HG02938 (cell line): ENCODE results near the gene NLGN2.
"Not testable (repeated sequence)": the region's sequence is repeated elsewhere in the genome, so short reads cannot be mapped to it uniquely, and the experiment has no call there.

Experiments
- ATAC-seq: cut with Tn5 transposase; IDR thresholded peaks from one replicate; pipeline ENCODE4 v1.9.1; 2021; ENCODE audit warnings: mild to moderate bottlenecking, moderate library complexity; ENCODE audit not compliant: unreplicated experiment

The NLGN2 gene

GRCh38 chr17:7407485-7408251 is at the start of gene NLGN2:
TSS of gene NLGN2 (plus strand) at chr17:7407845. CDS start at chr17:7408256, 411 bp downstream.
- no peak for ATAC-seq

GRCh38 chr17:7361906-7362305 is 45.7 kb upstream of the NLGN2 start:
- no peak for ATAC-seq

- ATAC-seq = no peak
Observed at GRCh38 chr17:7363311-7363710, 44.3 kb upstream of the NLGN2 start.

GRCh38 chr17:7365963-7366362 is 41.7 kb upstream of the NLGN2 start:
- ATAC-seq = not testable (repeated sequence)

GRCh38 chr17:7367083-7367482 is 40.6 kb upstream of the NLGN2 start:
- no peak for ATAC-seq

- no peak for ATAC-seq
Observed at GRCh38 chr17:7367918-7368598, 39.6 kb upstream of the NLGN2 start.

- not testable (repeated sequence) for ATAC-seq
Observed at GRCh38 chr17:7368599-7368994, 39.0 kb upstream of the NLGN2 start.

GRCh38 chr17:7369825-7370224 is 37.8 kb upstream of the NLGN2 start:
- ATAC-seq = no peak

- no peak for ATAC-seq
Observed at GRCh38 chr17:7370853-7371252, 36.8 kb upstream of the NLGN2 start.

GRCh38 chr17:7374353-7374752 is 33.3 kb upstream of the NLGN2 start:
- ATAC-seq = no peak

GRCh38 chr17:7379134-7379533 is 28.5 kb upstream of the NLGN2 start:
- ATAC-seq = no peak

GRCh38 chr17:7380321-7380720 is 27.3 kb upstream of the NLGN2 start:
- no peak for ATAC-seq

- ATAC-seq = no peak
Observed at GRCh38 chr17:7380855-7381683, 26.6 kb upstream of the NLGN2 start, which contains the start of gene TNK1. TSS of gene TNK1 (plus strand) at chr17:7381089. CDS start at chr17:7382927, 1,838 bp downstream.

GRCh38 chr17:7382901-7383300 is 24.7 kb upstream of the NLGN2 start:
- ATAC-seq = no peak

- ATAC-seq = no peak
Observed at GRCh38 chr17:7383371-7383741, 24.3 kb upstream of the NLGN2 start.

- ATAC-seq = no peak
Observed at GRCh38 chr17:7383742-7384488, 23.7 kb upstream of the NLGN2 start.

- no peak for ATAC-seq
Observed at GRCh38 chr17:7384489-7385081, 23.1 kb upstream of the NLGN2 start.

- no peak for ATAC-seq
Observed at GRCh38 chr17:7388856-7389255, 18.8 kb upstream of the NLGN2 start.

- ATAC-seq = no peak
Observed at GRCh38 chr17:7389924-7390910, 17.4 kb upstream of the NLGN2 start.
